GM12801 (cell line): Measurements from ENCODE around the gene FYB1.

ENCODE experiments used
- CTCF ChIP-seq: IDR thresholded peaks from one replicate; pipeline ENCODE4 v1.5.1; 2011; ENCODE audit warnings: control low read depth; ENCODE audit not compliant: insufficient read length; ENCODE audit errors: extremely low read depth

FYB1 gene

GRCh38 chr5:39194466-39195136 is 24.8 kb downstream of the FYB1 start:
- no peak for TF ChIP-seq CTCF

GRCh38 chr5:39193553-39194465 is 25.6 kb downstream of the FYB1 start:
- TF ChIP-seq CTCF = no peak

- TF ChIP-seq CTCF = no peak
Measured at GRCh38 chr5:39192450-39193160, 26.8 kb downstream of the FYB1 start.

GRCh38 chr5:39191216-39191615 is 28.1 kb downstream of the FYB1 start:
- no peak for TF ChIP-seq CTCF

- no peak for TF ChIP-seq CTCF
Measured at GRCh38 chr5:39190311-39191102, 28.9 kb downstream of the FYB1 start.

- TF ChIP-seq CTCF = no peak
Measured at GRCh38 chr5:39189292-39189955, 29.9 kb downstream of the FYB1 start.
